ENCODE results near the gene CFAP97D2. TPM values are rescaled to one million over a fixed set of nuclear protein-coding genes. Genes with fewer than 3 reads are reported as not detected.

Gene CFAP97D2
- total RNA-seq, 4 donors from 2014 or later, result not detected

GRCh38 chr13:114268344-114269280 lies 89.6 kb downstream of the CFAP97D2 start:
- 90 to 91% methylated on average over 6 of the region's 6 CpGs for WGBS, 2 donors
- no peak overlapping the region for H3K4me3 ChIP-seq
- no peak for DNase-seq (ENCODE audit: low spot score in 2 of 2)
- no peak overlapping the region for H3K27ac ChIP-seq
- no peaks in the 10 kb centered on the region for H3K4me1 ChIP-seq
- H3K36me3 ChIP-seq, result peaks cover 1 to 94% (median 5%) of the 10 kb centered on the region in 3 donors
- no peaks in the 10 kb centered on the region for H3K9me3 ChIP-seq
- no peak for TF ChIP-seq POLR2A (IDR thresholded peaks at IDR 0.05)
- TF ChIP-seq CTCF (IDR thresholded peaks at IDR 0.05), result no peak
- TF ChIP-seq EP300 (IDR thresholded peaks at IDR 0.05), result no peak
- H3K27me3 ChIP-seq, result no peaks in the 10 kb centered on the region

- no peak for TF ChIP-seq POLR2A (IDR thresholded peaks at IDR 0.05)
- no peak for TF ChIP-seq EP300 (IDR thresholded peaks at IDR 0.05)
- TF ChIP-seq CTCF (IDR thresholded peaks at IDR 0.05), result no peak
- Histone ChIP-seq H3K27me3 (no peaks in the 10 kb centered on the region), H3K36me3 (peaks cover 0 to 94% (median 2%) of the 10 kb centered on the region in 3 donors), H3K27ac (no peak overlapping the region), H3K9me3 (no peaks in the 10 kb centered on the region), H3K4me3 (no peak overlapping the region), H3K4me1 (no peaks in the 10 kb centered on the region)
- no peak for DNase-seq (ENCODE audit: low spot score in 2 of 2)
- WGBS, 2 donors, result 70 to 74% methylated on average over 4 of the region's 4 CpGs
Measured at GRCh38 chr13:114269281-114269770, 90.3 kb downstream of the CFAP97D2 start.

Small RNAs within 50 kb of the gene (small RNA-seq; reads per million reads assigned to genes)
- not detected for gene MIR548AR

Other genes with a start within 250 kb of the CFAP97D2 start
- gene C13orf46, start 205.2 kb upstream of the CFAP97D2 start, total RNA-seq, result 10 to 100 TPM in 1 of 4 donors, 1 to 10 TPM in 3; 3.3 to 17.7 (median 4.1) TPM
- 10 to 100 TPM; 36.2 to 63.3 (median 46.3) TPM for gene RASA3, start 46.6 kb upstream of the CFAP97D2 start, total RNA-seq
- 10 to 100 TPM; 43.9 to 87.0 (median 70.2) TPM for gene CDC16, start 55.6 kb downstream of the CFAP97D2 start, total RNA-seq
- gene UPF3A, start 102.3 kb downstream of the CFAP97D2 start, total RNA-seq, result 10 to 100 TPM; 62.7 to 89.2 (median 80.2) TPM
- 10 to 100 TPM; 19.6 to 42.3 (median 31.4) TPM for gene CHAMP1, start 135.2 kb downstream of the CFAP97D2 start, total RNA-seq